ENCODE data around the gene BOK. TPM values are rescaled to one million over a fixed set of nuclear protein-coding genes. Genes with fewer than 3 reads are reported as not detected.
A peak's percentile ranks its signal among the peaks of the same experiment; 100 is the strongest.

BOK gene
- total RNA-seq, 4 donors from 2014 or later: 0.92 to 4.7 (median 2.3) TPM

DNA sequence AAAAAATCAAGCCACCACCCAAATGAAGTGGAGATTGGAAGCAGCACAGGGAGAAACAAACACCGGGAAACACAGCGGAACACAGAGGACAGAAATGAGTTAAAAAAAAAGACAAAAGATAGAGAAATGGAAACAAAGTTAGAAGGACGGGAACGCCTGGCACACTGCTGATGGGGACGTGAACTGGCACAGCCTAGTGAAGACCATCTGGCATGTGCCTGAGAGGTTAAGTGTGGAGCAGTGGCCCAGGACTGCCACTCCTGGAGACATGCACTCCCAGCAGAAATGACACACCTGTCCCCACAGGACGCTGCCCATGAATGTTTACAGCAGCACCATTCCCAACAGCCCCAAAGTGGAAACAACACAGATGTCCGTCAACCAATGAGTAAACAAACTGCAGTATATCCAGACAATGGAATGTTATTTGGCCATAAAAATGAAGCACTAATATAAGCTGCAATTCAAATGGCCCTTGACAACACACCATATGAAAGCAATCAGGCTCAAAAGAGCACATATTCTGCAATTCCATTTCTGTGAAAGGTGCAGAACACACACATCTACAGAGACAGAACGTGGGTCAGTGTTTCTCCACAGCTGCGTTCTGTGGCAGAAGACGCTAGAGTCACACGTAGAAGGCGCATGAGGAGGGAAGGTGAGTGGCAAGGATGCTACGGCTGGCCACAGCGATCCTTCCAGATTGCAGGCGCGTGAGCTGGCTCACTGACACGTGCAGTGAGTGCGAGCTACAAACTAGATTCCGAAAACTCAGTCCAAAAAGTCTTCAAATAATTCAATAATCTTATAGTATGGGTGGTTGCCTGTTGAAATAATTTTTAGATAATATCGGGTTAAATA, 53.8 kb downstream of the BOK start:
- DNase-seq (no peak), ATAC-seq (no peak)
- Histone ChIP-seq H3K4me1 (peaks cover 14 to 30% of the 10 kb centered on the region in 2 donors), H3K27me3 (no peaks in the 10 kb centered on the region), H3K36me3 (no peaks in the 10 kb centered on the region), H3K9me3 (no peaks in the 10 kb centered on the region), H3K4me3 (no peak overlapping the region), H3K27ac (peak overlapping the region; percentile 28 to 48 (median 43))
- intact Hi-C loops (cut with DNase I; ENCODE audit: low total_unique reads): loop anchor here (5.0 kb wide), 3 partner anchors 105 to 340 kb away; partner anchors contain the start of genes D2HGDH and STK25
- TF ChIP-seq, protein P1, sequence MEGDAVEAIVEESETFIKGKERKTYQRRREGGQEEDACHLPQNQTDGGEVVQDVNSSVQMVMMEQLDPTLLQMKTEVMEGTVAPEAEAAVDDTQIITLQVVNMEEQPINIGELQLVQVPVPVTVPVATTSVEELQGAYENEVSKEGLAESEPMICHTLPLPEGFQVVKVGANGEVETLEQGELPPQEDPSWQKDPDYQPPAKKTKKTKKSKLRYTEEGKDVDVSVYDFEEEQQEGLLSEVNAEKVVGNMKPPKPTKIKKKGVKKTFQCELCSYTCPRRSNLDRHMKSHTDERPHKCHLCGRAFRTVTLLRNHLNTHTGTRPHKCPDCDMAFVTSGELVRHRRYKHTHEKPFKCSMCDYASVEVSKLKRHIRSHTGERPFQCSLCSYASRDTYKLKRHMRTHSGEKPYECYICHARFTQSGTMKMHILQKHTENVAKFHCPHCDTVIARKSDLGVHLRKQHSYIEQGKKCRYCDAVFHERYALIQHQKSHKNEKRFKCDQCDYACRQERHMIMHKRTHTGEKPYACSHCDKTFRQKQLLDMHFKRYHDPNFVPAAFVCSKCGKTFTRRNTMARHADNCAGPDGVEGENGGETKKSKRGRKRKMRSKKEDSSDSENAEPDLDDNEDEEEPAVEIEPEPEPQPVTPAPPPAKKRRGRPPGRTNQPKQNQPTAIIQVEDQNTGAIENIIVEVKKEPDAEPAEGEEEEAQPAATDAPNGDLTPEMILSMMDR (IDR thresholded peaks at IDR 0.05 in 4 of 5, conservative IDR thresholded peaks at IDR 0.05 in 1 of 5): no peak
- TF ChIP-seq POLR2A (IDR thresholded peaks at IDR 0.05): no peak
- in situ Hi-C loops (cut with MboI; ENCODE audit: low sequenced_read_pairs in 4 of 4): no loop called here

DNA sequence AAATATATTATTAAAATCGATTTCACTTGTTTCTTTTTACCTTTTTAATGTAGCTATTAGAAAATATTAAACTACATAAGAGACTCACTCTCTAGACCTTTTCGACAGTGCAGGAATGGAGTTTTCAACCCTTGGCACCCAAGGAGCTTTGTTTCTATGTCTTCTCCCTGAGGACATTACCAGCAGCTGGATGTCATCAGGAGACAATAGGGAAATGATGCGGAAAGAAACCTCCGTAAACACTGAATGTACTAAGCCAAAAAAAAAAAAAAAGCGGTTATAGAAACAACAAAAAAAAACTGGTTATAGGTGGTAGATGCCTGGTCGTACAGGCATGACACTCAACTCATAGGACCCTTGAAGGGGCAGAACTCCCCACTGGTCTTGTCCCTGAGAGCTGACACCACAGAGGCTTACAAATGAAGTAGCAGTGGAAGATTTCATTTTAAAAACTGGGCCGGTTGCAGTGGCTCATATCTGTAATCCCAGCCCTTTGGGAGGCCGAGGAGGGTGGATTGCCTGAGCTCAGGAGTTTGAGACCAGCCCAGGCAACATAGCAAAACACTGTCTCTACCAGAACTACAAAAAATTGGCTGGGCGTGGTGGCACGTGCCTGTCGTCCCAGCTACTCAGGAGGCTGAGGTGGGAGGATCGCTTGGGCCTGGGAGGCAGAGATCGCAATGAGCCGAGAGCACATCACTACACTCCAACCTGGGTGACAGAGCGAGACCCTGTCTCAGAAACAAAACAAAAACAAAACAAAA, 54.7 kb downstream of the BOK start:
- ATAC-seq: no peak
- Histone ChIP-seq H3K27me3 (no peaks in the 10 kb centered on the region), H3K36me3 (no peaks in the 10 kb centered on the region), H3K4me1 (peaks cover 21 to 35% of the 10 kb centered on the region in 2 donors), H3K4me3 (no peak overlapping the region), H3K27ac (peak overlapping the region in 2 of 4 donors; percentile 4 to 12), H3K9me3 (no peaks in the 10 kb centered on the region)
- in situ Hi-C loops (cut with MboI; ENCODE audit: low sequenced_read_pairs in 4 of 4): no loop called here
- TF ChIP-seq, protein P1 (IDR thresholded peaks at IDR 0.05 in 4 of 5, conservative IDR thresholded peaks at IDR 0.05 in 1 of 5): no peak
- TF ChIP-seq POLR2A (IDR thresholded peaks at IDR 0.05): no peak
- no peak for DNase-seq
- intact Hi-C loops (cut with DNase I; ENCODE audit: low total_unique reads): loop anchor here (5.0 kb wide), 3 partner anchors 106 to 341 kb away; partner anchors contain the start of genes D2HGDH and STK25

DNA sequence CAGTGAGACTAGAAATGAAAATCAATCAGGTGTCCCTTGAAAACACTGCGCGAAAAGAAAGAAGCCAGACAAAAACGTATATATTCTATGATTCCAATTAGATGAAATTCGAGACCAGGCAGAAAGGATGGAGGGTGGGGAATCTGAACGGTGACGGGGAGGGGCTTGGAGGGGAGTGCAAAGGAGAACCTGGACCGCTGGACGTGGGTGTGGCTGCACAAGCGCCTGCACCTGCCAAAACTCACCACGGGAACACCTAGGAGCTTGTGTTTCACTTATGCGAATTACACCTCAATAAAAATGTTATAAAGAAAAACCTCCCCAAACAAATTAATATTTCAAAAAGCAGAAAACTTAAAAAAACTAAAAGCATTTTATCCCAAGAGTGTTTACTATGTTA, 56.5 kb downstream of the BOK start:
- no peak overlapping the region for H3K27ac ChIP-seq
- peaks cover 21 to 29% of the 10 kb centered on the region in 2 donors for H3K4me1 ChIP-seq
- no peaks in the 10 kb centered on the region for H3K27me3 ChIP-seq
- ATAC-seq (no peak), DNase-seq (no peak)
- H3K36me3 ChIP-seq: no peaks in the 10 kb centered on the region
- H3K9me3 ChIP-seq: no peaks in the 10 kb centered on the region
- H3K4me3 ChIP-seq: no peak overlapping the region
- intact Hi-C loops (cut with DNase I; ENCODE audit: low total_unique reads) (no loop called here), in situ Hi-C loops (cut with MboI; ENCODE audit: low sequenced_read_pairs in 4 of 4) (no loop called here)
- TF ChIP-seq, protein P1 (IDR thresholded peaks at IDR 0.05 in 4 of 5, conservative IDR thresholded peaks at IDR 0.05 in 1 of 5): no peak
- TF ChIP-seq POLR2A (IDR thresholded peaks at IDR 0.05): no peak

DNA sequence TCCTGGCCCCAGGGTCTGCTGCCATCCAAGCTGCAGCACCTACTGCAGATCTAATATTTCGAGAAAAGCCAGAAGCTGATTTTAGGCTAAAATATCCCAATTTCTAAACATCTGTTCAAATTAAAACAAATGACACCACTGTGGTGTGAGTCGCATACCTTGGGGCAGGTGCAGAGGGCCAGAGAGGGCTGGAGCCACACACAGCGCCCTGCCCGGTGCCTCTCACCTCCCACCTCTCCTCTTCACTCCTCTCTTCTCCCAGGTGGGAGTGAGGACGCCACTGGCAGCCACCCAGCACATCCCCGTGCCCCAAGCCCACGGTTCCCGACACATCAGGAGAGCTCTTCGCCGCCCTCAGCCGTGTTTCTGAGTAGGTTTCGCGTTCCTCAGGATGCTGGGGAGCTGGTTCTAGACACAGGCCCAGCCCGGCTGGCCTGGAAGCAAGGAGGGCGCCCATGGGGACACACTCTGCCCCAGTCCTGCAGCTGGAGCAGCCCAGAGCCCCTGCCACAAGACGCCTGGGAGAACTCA, 57.0 kb downstream of the BOK start:
- H3K4me1 ChIP-seq: peaks cover 21 to 29% of the 10 kb centered on the region in 2 donors
- ATAC-seq (no peak), DNase-seq (no peak)
- H3K4me3 ChIP-seq: no peak overlapping the region
- H3K27ac ChIP-seq: no peak overlapping the region
- no peaks in the 10 kb centered on the region for H3K9me3 ChIP-seq
- TF ChIP-seq, protein P1 (IDR thresholded peaks at IDR 0.05 in 4 of 5, conservative IDR thresholded peaks at IDR 0.05 in 1 of 5): no peak
- TF ChIP-seq POLR2A (IDR thresholded peaks at IDR 0.05): no peak
- intact Hi-C loops (cut with DNase I; ENCODE audit: low total_unique reads): loop anchor here (2.0 kb wide), 1 partner anchor 21 kb away; the partner anchor contains the start of genes ATG4B and THAP4
- in situ Hi-C loops (cut with MboI; ENCODE audit: low sequenced_read_pairs in 4 of 4): no loop called here
- H3K36me3 ChIP-seq: no peaks in the 10 kb centered on the region
- no peaks in the 10 kb centered on the region for H3K27me3 ChIP-seq
